Stimulated activated naive CD4-positive, alpha-beta T cell (primary cell): Measurements from ENCODE around the gene EYA2.

Experiments used
- DNase-seq, 6 experiments: peaks; one replicate each; lab custom pipeline; 2025; lab: John Stamatoyannopoulos, UW

EYA2 gene

GRCh38 chr20:47228654-47229053 lies 334.0 kb downstream of the EYA2 start:
- DNase-seq = no peak

GRCh38 chr20:47230811-47231256 lies 336.2 kb downstream of the EYA2 start:
- DNase-seq = no peak

GRCh38 chr20:47231382-47232039 lies 336.9 kb downstream of the EYA2 start:
- DNase-seq = no peak

GRCh38 chr20:47232518-47232917 lies 337.9 kb downstream of the EYA2 start:
- no peak for DNase-seq

GRCh38 chr20:47233333-47234188 lies 338.9 kb downstream of the EYA2 start:
- DNase-seq = no peak

- no peak for DNase-seq
Observed at GRCh38 chr20:47235111-47235510, 340.5 kb downstream of the EYA2 start.

GRCh38 chr20:47235853-47236638 lies 341.4 kb downstream of the EYA2 start:
- no peak for DNase-seq

GRCh38 chr20:47236639-47236900 lies 341.9 kb downstream of the EYA2 start:
- DNase-seq = no peak

GRCh38 chr20:47237715-47238114 lies 343.1 kb downstream of the EYA2 start:
- no peak for DNase-seq
